Right lobe of liver (tissue), 6 donors: ENCODE data around the gene ISM2. TPM values are rescaled to one million over a fixed set of nuclear protein-coding genes. Genes with fewer than 3 reads are reported as not detected.

Source experiments
- ATAC-seq, 4 donors: fragments of 200-7000 bp; cut with Tn5 transposase; one replicate each; pipeline ENCODE4 v1.9.1; 2020; ENCODE audit warnings: mild to moderate bottlenecking in 4 of 4, moderate library complexity in 4 of 4
- DNase-seq, 3 donors: peaks; one replicate each; pipeline ENCODE4 v3.0.0-alpha.2; 2020
- H3K27ac ChIP-seq, 3 donors: fragments of 200-600 bp; one replicate each; pipeline ENCODE4 v1.8.0; 2022
- H3K27me3 ChIP-seq, 2 donors: fragments of 200-600 bp; one replicate each; pipeline ENCODE4 v1.8.0; 2022
- H3K36me3 ChIP-seq, 4 donors: fragments of 200-600 bp; sonication (generic) in 1 of 4; one replicate each; pipeline versions ENCODE4 v1.5.1 to v1.8.0; 2017 to 2022; ENCODE audit warnings: control low read depth in 1 of 4
- H3K4me1 ChIP-seq, 4 donors: fragments of 200-600 bp; sonication (generic) in 1 of 4; one replicate each; pipeline versions ENCODE4 v1.5.1 to v1.8.0; 2017 to 2022; ENCODE audit warnings: control low read depth in 1 of 4
- H3K4me3 ChIP-seq, 3 donors: fragments of 200-600 bp; one replicate each; pipeline ENCODE4 v1.8.0; 2022
- H3K9me3 ChIP-seq, 4 donors: fragments of 200-600 bp; sonication (generic) in 1 of 4; one replicate each; pipeline versions ENCODE4 v1.5.1 to v1.8.0; 2017 to 2022; ENCODE audit warnings: control low read depth in 1 of 4
- POLR2A ChIP-seq: fragments of 450-650 bp; IDR thresholded peaks from one replicate; pipeline ENCODE4 v1.6.1; 2017; ENCODE audit warnings: antibody characterized with exemption, mild to moderate bottlenecking
- WGBS: methylation state at CpG from one replicate; pipeline ENCODE4 v1.1.6; 2018; ENCODE audit warnings: low coverage, low lambda C conversion rate; ENCODE audit not compliant: insufficient coverage; ENCODE audit errors: missing lambda C conversion rate; 5-methylcytosine and 5-hydroxymethylcytosine counted together
- intact Hi-C, 2 donors: fragments of 100-400 bp; cut with DNase I; formaldehyde crosslinking; loops; one replicate each; pipeline versions ENCODE4 v1.11.2 to v1.14.1; 2022
- total RNA-seq, 6 experiments: library from RNA; depleted of rRNA in 2 of 6; stranded (reverse); fragments of >200 nt in 2 of 6; fragmentation: NEBNext Ultra II Directional in 3 of 6; extraction: Animal tissue kit (Norgen Biotek cat#: 25700) in 3 of 6; gene quantifications; one replicate each; pipeline versions ENCODE4 v1.1.0 to v1.2.4, GENCODE V29; 2016 to 2023
- TF ChIP-seq, protein P1 (sequence below), 4 donors: fragments of 200-600 bp in 3 of 4; fragments of 450-650 bp in 1 of 4; IDR thresholded peaks; one replicate each; pipeline versions ENCODE4 v1.5.1 to v1.8.0; 2016 to 2022; ENCODE audit warnings: antibody characterized with exemption in 4 of 4, mild to moderate bottlenecking in 2 of 4
- donor health status: DM: no; HTN: yes; CAD: no.
- donor health status: DM: no; HTN: no; CAD: no.
- donor health status: DM: no; HTN: no; CAD: no.
- donor health status: DM: no; HTN: yes; CAD: no.
- donor health status: DM: no; HTN: yes; CAD: no.

The ISM2 gene
- total RNA-seq, 6 experiments from 2014 or later = 0.37 TPM; not detected in 5

- ATAC-seq = peak; percentile 31 to 47 (median 38)
- intact Hi-C loops = no loop called here
- Histone ChIP-seq H3K36me3 (peaks cover 7 to 40% (median 26%) of the 10 kb centered on the region in 4 donors), H3K9me3 (no peaks in the 10 kb centered on the region), H3K4me3 (peak overlapping the region; percentile 72 to 83 (median 81)), H3K4me1 (peaks cover 0 to 20% (median 4%) of the 10 kb centered on the region in 4 donors), H3K27me3 (no peaks in the 10 kb centered on the region), H3K27ac (peak overlapping the region; percentile 98 to 99 (median 98))
- peak in 2 of 3 donors; percentile 46 to 50 for DNase-seq
- WGBS = 0% methylated on average over 15 of the region's 29 CpGs
- TF ChIP-seq POLR2A = no peak
- TF ChIP-seq, protein P1, sequence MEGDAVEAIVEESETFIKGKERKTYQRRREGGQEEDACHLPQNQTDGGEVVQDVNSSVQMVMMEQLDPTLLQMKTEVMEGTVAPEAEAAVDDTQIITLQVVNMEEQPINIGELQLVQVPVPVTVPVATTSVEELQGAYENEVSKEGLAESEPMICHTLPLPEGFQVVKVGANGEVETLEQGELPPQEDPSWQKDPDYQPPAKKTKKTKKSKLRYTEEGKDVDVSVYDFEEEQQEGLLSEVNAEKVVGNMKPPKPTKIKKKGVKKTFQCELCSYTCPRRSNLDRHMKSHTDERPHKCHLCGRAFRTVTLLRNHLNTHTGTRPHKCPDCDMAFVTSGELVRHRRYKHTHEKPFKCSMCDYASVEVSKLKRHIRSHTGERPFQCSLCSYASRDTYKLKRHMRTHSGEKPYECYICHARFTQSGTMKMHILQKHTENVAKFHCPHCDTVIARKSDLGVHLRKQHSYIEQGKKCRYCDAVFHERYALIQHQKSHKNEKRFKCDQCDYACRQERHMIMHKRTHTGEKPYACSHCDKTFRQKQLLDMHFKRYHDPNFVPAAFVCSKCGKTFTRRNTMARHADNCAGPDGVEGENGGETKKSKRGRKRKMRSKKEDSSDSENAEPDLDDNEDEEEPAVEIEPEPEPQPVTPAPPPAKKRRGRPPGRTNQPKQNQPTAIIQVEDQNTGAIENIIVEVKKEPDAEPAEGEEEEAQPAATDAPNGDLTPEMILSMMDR (IDR thresholded peaks at IDR 0.05) = no peak
Measured at GRCh38 chr14:77458249-77458950, 40.2 kb downstream of the ISM2 start.

- WGBS = 0% methylated on average over 35 of the region's 50 CpGs
Measured at GRCh38 chr14:77457522-77458248, 40.9 kb downstream of the ISM2 start, which contains the start of the genes AHSA1 and VIPAS39. Gene AHSA1, plus strand, starts transcription at chr14:77458093. Its CDS starts 97 bp downstream, at chr14:77458190. Gene VIPAS39, minus strand, starts transcription at chr14:77457601. Its CDS starts 3,499 bp downstream, at chr14:77454102.

DNA sequence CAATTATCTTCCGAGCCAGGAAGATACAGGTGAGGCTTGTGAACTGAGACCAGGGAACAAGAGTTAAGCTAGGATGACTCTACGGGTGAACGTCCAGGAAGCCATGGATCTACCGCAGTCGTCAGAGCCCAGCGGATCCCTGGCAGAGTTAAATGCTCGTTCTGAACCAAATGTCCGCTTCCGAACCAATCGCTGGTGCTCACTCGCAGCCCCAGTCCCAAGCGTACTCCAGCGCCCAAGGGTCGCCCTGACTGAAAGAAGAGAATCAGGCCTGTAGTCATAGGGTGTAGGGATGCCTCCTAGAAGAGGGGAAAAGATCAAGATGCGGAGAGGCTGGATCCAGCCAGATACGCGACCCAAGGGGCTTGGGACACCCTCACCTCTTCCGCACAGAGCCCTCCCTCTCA lies 41.5 kb downstream of the ISM2 start:
- WGBS = 0% methylated on average over 18 of the region's 18 CpGs
- Histone ChIP-seq H3K27ac (peak overlapping the region; percentile 98 to 99 (median 98)), H3K27me3 (no peaks in the 10 kb centered on the region), H3K36me3 (peaks cover 7 to 36% (median 16%) of the 10 kb centered on the region in 4 donors), H3K4me1 (peaks cover 0 to 20% (median 4%) of the 10 kb centered on the region in 4 donors), H3K9me3 (no peaks in the 10 kb centered on the region), H3K4me3 (peak overlapping the region; percentile 72 to 83 (median 81))
- peak; percentile 73 for TF ChIP-seq POLR2A
- TF ChIP-seq, protein P1 (IDR thresholded peaks at IDR 0.05) = no peak
- intact Hi-C loops = no loop called here
- DNase-seq (no peak), ATAC-seq (peak in 2 of 4 donors; percentile 0 to 3)

More at GRCh38 chr14:77457522-77458248, 40.9 kb downstream of the ISM2 start, which contains the start of the genes AHSA1 and VIPAS39:
- no peaks in the 10 kb centered on the region for H3K27me3 ChIP-seq
- peaks cover 7 to 37% (median 20%) of the 10 kb centered on the region in 4 donors for H3K36me3 ChIP-seq
- peak within 1 kb of the TSS; percentile 98 to 99 (median 98) for H3K27ac ChIP-seq
- peaks cover 0 to 20% (median 4%) of the 10 kb centered on the region in 4 donors for H3K4me1 ChIP-seq
- peak within 1 kb of the TSS; percentile 72 to 83 (median 81) for H3K4me3 ChIP-seq
- ATAC-seq (peak; percentile 95 to 98 (median 97)), DNase-seq (peak; percentile 94 to 98 (median 95))
- no peaks in the 10 kb centered on the region for H3K9me3 ChIP-seq
- intact Hi-C loops = no loop called here
- TF ChIP-seq POLR2A = peak; percentile 56
- TF ChIP-seq, protein P1 (IDR thresholded peaks at IDR 0.05) = no peak

DNA sequence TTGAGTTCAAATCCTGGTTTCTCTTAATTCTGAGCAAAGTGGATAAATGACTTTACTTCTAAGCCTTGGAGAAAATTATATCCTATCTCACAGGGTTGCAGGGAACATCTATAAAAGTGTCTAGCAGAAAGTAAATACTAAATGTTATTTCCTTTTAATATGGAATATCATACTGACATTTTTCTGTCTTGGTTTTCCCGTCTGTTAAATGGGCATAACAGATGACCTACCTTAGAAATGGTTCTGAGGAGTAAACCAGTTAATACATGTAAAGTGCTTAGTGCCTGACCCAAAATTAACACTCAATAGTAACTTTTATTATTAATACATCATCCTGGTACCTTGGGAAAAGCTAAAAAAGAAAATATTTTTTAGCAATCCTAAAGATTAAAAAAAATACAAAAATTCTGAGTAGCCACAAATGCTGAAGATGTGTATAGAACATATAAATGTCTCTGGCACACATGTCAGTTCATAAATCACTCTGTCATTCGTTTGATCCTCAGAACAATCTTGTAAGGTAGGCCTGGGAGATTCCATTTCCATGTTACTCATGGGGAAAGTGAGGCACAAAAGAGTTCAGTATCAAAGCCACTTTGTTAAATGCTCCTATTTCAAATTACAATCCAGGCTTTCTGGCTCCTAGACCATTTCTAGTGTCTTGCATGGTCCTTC lies 42.5 kb downstream of the ISM2 start:
- WGBS = 78% methylated on average over 2 of the region's 2 CpGs
- TF ChIP-seq POLR2A = no peak
- TF ChIP-seq, protein P1 (IDR thresholded peaks at IDR 0.05) = no peak
- intact Hi-C loops = no loop called here
- Histone ChIP-seq H3K4me3 (peak overlapping the region in 1 of 3 donors; percentile 83), H3K27me3 (no peaks in the 10 kb centered on the region), H3K4me1 (peaks cover 0 to 20% (median 4%) of the 10 kb centered on the region in 4 donors), H3K36me3 (peaks cover 0 to 34% (median 10%) of the 10 kb centered on the region in 4 donors), H3K9me3 (no peaks in the 10 kb centered on the region), H3K27ac (no peak overlapping the region)
- no peak for ATAC-seq
- no peak for DNase-seq
